Activated CD4-positive, alpha-beta T cell treated with anti-CD3 and anti-CD28 coated beads, Interleukin-2, amount 50 U/mL, for 4 hours (primary cell): ENCODE measurements around the gene MRPL41.
"Not testable (repeated sequence)": the region's sequence is repeated elsewhere in the genome, so short reads cannot be mapped to it uniquely, and the experiment has no call there.

Experiments used
- DNase-seq, 2 experiments: peaks; one replicate each; pipeline ENCODE4 v3.0.0-alpha.2; 2020

The MRPL41 gene

DNA sequence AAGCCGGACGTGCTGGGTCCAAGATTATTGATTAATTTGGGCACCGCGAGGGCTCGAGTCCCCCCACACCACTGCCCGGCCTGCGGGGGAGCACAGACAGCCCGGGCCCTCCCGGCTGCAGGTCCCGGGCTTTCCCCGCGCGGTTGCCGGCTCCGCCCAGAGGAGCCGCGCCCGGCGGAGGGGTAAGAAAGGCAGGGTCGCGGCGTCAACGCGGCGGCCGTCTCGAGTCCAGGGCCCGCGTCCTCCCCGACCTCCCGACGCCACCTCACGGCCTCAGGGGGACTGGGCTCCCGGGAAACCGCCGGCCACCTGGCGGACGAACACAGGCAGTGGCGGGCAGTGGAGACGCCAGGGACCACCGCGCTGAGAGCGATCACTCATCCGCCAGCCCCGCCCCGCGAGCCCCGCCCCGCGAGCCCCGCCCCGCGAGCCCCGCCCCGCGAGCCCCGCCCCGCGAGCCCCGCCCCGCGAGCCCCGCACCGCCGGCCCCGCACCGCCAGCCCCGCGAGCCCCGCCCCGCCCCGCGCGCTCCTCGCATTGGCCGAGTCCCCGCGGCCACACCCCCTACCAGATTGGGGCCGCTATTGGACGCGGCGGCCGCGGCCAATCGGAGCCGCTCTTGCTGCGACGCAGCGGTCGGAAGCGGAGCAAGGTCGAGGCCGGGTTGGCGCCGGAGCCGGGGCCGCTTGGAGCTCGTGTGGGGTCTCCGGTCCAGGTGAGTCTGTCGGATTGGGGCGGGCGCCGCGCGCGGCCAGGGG is at the start of gene MRPL41:
Gene MRPL41, plus strand, starts transcription at position 616 of the 758 bp plus-strand sequence. CDS start 203 bp downstream, outside the sequence.
- peak; percentile 80 to 84 for DNase-seq

DNA sequence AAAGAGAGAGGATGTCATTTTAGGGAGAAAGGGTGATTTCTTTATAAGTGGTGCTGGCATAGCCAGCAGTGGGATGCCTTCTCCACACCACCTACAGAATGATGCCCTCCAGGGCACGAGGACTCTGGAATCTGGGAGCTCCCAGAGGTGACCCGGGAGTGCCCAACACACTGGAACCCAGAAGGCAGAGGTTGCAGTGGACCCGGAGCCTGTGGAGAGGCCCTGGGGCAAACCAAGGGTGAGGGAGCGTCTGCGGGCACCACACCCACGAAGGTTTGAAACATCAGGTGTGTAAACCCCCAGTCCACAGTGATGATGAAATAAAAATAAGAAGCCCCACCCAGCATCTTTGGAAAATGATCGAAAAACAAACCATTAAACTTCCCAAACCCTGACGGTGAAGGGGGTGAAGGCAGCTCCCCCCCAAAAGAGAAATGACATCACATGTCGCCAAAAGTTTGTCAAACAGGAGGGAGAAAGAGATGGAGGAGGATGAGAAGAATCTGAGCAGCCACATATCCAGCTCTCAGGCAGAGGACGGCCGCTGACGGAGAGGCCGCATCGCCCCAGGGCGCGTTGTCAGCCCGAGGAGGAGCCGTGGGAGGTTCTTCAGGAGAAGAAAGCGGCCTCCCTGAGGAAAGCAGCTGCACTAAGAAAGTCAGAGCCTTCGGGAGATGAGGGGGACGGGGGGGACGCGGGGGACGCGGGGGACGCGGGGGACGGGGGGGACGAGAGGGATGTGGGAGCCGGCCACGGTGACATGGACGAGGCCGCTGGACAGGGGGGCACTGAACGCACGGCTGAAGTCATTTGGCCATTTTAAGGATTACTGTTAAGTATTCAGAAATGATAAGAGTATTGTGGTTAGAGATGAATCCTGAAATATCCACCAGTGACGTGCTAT is 49.4 kb upstream of the MRPL41 start:
- DNase-seq: no peak

DNA sequence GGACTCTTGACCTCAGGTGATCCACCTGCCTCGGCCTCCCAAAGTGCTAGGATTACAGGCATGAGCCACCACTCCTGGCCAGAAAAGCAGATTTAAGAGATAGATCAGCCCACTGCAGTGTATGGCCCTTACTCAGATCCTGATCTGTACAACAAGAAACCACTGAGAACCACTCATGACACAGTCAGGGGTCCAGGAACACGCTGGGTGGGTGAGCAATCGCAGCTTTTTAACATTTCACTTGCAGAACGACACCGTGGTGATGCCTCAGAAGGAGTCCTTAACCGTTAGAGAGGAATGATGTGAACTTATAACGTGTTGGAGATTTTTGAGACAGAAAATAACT is 47.3 kb upstream of the MRPL41 start:
- no peak for DNase-seq

DNA sequence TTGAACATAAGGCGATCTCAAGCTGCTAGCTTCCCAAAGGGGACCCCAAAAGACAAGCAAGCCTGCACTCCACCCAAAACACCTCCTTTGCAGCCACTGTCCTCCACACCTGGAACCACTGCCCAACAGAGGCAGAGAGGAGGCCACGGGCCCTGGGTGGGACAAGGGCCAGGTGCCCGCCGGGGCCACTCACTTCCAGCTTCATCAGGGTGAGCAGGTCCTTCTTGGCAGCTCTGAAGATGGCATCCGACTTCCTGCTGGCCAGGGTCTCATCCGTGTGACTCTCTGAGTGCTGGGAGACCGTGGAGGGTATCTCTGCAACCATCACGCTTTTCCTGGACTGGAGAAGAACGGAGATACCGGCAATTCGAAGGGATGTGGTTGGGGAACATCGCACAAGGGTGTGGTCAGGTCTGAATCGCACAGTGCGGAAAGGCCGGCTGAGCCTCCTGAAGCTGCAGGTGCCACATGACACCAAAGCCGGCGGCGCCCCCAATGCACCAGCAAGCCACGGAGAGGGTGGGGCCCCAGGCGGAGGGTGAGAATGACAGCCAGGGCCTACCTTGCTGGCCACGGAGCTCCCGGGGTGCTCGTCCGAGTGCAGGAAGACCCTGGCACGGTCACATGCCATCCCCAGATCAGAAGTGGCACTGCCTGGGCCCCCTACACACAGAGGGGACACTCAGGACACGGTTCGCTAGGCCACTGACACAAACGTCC is 46.1 kb upstream of the MRPL41 start:
- no peak for DNase-seq

- DNase-seq: no peak
Measured at GRCh38 chr9:137506274-137506673, 45.4 kb upstream of the MRPL41 start.

DNA sequence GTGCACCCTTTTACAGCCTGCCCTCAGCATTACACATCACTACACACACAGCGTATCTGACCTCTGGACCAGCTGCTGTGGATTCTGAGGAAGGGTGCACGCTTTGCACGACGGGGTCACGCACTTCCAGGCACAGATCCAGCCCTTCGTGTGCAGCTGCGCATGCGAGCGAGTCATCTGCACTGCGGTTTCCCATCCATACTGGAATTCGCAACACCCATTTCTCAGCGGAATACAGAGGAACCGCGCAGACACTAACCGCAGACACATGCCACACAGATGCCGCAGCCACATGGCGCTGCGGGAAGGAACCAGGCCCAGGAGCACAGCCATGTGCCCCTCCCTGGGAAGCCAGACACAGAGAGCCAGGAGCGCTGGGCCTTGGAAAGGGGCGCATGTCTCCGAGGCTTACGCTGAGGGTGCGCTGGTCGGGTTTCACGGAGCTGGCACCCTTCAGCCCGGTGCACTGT is 44.9 kb upstream of the MRPL41 start:
- no peak for DNase-seq

DNA sequence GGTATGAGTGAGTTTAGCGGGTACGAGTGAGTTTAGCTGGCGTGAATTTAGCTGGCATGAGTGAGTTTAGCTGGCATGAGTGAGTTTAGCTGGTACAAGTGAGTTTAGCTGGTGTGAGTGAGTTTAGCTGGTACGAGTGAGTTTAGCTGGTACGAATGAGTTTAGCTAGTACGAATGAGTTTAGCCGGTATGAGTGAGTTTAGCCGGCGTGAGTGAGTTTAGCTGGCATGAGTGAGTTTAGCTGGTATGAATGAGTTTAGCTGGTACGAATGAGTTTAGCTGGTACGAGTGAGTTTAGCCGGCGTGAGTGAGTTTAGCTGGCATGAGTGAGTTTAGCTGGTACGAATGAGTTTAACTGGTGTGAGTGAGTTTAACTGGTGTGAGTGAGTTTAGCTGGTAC is 42.5 kb upstream of the MRPL41 start:
- no peak for DNase-seq

- DNase-seq: not testable (repeated sequence)
Measured at GRCh38 chr9:137511126-137511525, 40.6 kb upstream of the MRPL41 start.

- DNase-seq: no peak
Measured at GRCh38 chr9:137511758-137512463, 39.8 kb upstream of the MRPL41 start.

- DNase-seq: not testable (repeated sequence)
Measured at GRCh38 chr9:137513136-137513535, 38.5 kb upstream of the MRPL41 start.

DNA sequence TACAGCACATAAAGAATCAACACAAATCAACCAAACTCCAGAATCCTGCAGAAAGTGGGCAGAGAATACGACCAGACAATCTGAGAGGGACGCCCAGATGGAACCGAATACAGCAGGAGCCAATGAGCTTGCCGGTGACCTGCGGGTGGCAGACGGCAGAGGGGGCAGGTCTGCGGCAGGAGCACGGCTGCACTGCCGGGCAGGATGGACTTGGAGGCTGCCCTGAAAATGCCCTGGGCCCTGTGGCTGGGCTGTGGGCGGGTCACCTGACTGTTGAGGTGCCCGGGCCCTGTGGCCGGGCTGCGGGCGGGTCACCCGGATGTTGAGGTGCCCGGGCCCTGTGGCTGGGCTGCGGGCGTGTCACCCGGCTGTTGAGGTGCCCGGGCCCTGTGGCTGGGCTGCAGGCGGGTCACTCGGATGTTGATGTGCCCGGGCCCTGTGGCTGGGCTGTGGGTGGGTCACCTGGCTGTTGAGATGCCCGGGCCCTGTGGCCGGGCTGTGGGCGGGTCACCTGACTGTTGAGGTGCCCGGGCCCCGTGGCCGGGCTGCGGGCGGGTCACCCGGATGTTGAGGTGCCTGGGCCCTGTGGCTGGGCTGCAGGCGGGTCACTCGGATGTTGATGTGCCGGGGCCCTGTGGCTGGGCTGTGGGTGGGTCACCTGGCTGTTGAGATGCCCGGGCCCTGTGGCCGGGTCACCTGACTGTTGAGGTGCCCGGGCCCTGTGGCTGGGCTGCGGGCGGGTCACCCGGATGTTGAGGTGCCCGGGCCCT is 37.7 kb upstream of the MRPL41 start:
- not testable (repeated sequence) for DNase-seq

DNA sequence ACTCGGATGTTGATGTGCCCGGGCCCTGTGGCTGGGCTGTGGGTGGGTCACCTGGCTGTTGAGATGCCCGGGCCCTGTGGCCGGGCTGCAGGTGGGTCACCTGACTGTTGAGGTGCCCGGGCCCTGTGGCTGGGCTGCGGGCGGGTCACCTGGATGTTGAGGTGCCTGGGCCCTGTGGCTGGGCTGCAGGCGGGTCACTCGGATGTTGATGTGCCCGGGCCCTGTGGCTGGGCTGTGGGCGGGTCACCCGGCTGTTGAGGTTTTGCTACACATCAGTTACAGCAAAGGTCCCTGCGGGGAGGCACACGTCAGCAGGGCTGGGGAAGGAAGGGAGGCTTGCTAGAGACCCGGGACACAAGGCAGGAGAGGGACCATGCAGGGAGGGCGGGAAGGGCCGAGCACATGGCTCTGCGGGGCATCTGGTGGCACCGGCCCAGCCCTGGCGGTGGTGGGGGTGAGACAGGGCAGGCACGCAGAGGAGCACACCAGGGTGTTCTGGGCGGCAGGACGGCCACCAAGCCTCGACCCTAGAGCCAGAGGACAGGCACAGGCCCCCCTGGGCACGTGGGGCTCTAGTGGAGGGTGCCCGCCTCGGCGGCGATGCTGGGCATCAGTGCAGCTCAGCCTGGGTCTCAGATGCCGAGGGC is 36.9 kb upstream of the MRPL41 start:
- DNase-seq: no peak

GRCh38 chr9:137515338-137515724 is 36.3 kb upstream of the MRPL41 start:
- DNase-seq: no peak

GRCh38 chr9:137516144-137516917 is 35.3 kb upstream of the MRPL41 start:
- no peak for DNase-seq

GRCh38 chr9:137518661-137519459 is 32.8 kb upstream of the MRPL41 start:
- not testable (repeated sequence) for DNase-seq

DNA sequence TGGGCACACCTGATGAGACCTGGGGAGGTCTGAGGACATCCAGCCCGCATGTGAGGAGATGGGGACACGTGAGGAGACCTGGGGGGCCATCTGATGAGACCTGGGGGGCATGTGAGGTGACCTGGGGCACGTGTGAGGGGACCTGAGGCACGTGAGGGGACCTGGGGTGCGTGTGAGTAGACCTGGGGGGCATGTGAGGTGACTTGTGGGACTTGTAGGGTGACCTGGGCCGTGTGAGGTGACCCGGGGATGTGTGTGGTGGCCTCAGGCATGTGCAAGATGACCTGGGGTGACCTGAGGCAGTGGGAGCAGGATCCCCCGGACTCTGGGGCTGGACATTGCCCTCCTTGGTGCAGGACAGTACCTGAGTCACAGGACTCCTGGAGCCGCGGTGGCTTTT is 32.1 kb upstream of the MRPL41 start:
- DNase-seq: no peak

DNA sequence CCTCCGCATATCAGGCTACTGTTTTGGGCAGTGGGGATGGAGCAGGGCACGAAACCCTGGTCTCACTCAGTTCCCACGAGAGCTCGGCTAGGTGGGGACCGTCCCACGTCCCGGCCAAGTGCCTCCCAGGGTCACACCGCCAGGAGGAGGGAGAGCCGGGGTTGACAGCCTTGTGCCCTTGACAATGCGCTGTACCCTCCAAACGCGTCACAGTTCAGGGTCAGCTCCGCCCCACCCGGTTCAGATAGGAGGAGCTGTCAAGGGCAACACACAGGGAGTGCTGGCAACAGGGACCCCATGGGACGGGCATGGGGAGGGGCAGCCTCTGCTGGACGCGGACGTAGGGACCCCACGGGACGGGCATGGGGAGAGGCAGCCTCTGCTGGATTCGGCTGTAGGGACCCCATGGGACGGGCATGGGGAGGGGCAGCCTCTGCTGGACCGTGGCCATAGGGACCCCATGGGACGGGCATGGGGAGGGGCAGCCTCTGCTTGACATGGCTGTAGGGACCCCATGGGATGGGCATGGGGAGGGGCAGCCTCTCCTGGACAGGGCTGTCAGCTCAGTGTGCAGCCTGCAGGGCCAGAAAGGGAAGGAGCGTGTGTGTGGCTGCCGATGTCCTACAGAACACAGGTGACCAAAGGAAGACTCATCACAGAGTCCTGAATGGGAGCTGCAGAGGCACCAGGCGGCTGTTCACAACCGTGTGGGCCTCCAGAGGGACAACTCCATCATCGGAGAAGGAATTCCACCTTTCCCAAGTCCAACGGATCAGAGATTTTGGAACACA is 30.9 kb upstream of the MRPL41 start:
- no peak for DNase-seq

GRCh38 chr9:137521405-137521985 is 30.2 kb upstream of the MRPL41 start:
- DNase-seq: no peak
